GM12878 (cell line): ENCODE results near the gene FOSL1. TPM values are rescaled to one million over a fixed set of nuclear protein-coding genes. Genes with fewer than 3 reads are reported as not detected.

Experiments used
- BACH1 ChIP-seq: fragments of 450-650 bp; IDR thresholded peaks from 2 replicates; pipeline ENCODE4 v1.6.1; 2017; ENCODE audit warnings: mild to moderate bottlenecking, borderline replicate concordance
- ETV6 ChIP-seq, 2 experiments: fragments of 450-650 bp in 1 of 2; IDR thresholded peaks in 1 of 2; conservative IDR thresholded peaks in 1 of 2; 2 replicates each; pipeline ENCODE4 v1.6.1; 2014; ENCODE audit warnings: antibody characterized with exemption in 1 of 2, borderline replicate concordance in 1 of 2, low read depth in 1 of 2, mild to moderate bottlenecking in 1 of 2, moderate library complexity in 1 of 2
- JUNB ChIP-seq: IDR thresholded peaks from 2 replicates; pipeline ENCODE4 v1.6.1; 2016; ENCODE audit warnings: antibody characterized with exemption, mild to moderate bottlenecking
- KLF5 ChIP-seq: fragments of 450-650 bp; IDR thresholded peaks from 2 replicates; pipeline ENCODE4 v1.6.1; 2014; ENCODE audit warnings: mild to moderate bottlenecking; ENCODE audit not compliant: partially characterized antibody
- MEF2A ChIP-seq: IDR thresholded peaks from 2 replicates; pipeline ENCODE4 v1.6.1; 2011; ENCODE audit warnings: low read depth, mild to moderate bottlenecking, low read length, moderate library complexity; ENCODE audit not compliant: insufficient read depth
- MTA2 ChIP-seq: fragments of 450-650 bp; IDR thresholded peaks from 2 replicates; pipeline ENCODE4 v1.6.1; 2016; ENCODE audit warnings: low read depth, mild to moderate bottlenecking, moderate library complexity
- PAX8 ChIP-seq: fragments of 450-650 bp; IDR thresholded peaks from 2 replicates; pipeline ENCODE4 v1.6.1; 2017; ENCODE audit warnings: mild to moderate bottlenecking, moderate library complexity
- RAD51 ChIP-seq: fragments of 450-650 bp; IDR thresholded peaks from 2 replicates; pipeline ENCODE4 v1.6.1; 2016; ENCODE audit warnings: moderate library complexity, mild to moderate bottlenecking, inconsistent platforms
- RUNX3 ChIP-seq: IDR thresholded peaks from 2 replicates; pipeline ENCODE4 v1.6.1; 2012; ENCODE audit warnings: low read length, inconsistent platforms
- SREBF2 ChIP-seq: IDR thresholded peaks from 2 replicates; pipeline ENCODE4 v1.6.1; 2012; ENCODE audit warnings: mild to moderate bottlenecking, low read length
- STAT1 ChIP-seq: fragments of 450-650 bp; conservative IDR thresholded peaks from 2 replicates; pipeline ENCODE4 v1.6.1; 2014; ENCODE audit warnings: antibody characterized with exemption, mild to moderate bottlenecking
- STAT3 ChIP-seq: IDR thresholded peaks from 2 replicates; pipeline ENCODE4 v1.6.1; 2011; ENCODE audit warnings: low read depth, low read length, improper control_type of control experiment
- SUPT20H ChIP-seq: IDR thresholded peaks from 2 replicates; pipeline ENCODE4 v1.6.1; 2011; ENCODE audit warnings: low read depth, mild to moderate bottlenecking, low read length, moderate library complexity, borderline replicate concordance; ENCODE audit not compliant: control insufficient read depth
- TCF7 ChIP-seq: IDR thresholded peaks from 2 replicates; pipeline ENCODE4 v1.6.1; 2014; ENCODE audit warnings: antibody characterized with exemption, borderline replicate concordance
- YY1 ChIP-seq: IDR thresholded peaks from 2 replicates; pipeline ENCODE4 v1.6.1; 2011; ENCODE audit warnings: low read depth, mild to moderate bottlenecking, low read length
- polyA plus RNA-seq, 11 experiments: library from polyadenylated mRNA; depleted of rRNA in 4 of 11; unstranded in 6 of 11; stranded (reverse) in 5 of 11; fragments of >200 nt; fragmentation: Nextera tagmentation in 4 of 11; fragmentation: Illumina TruSeq in 1 of 11; extraction: Ambion mirVana in 4 of 11; extraction: Trizol in 1 of 11; gene quantifications; 1 replicate in 1 of 11; 2 replicates in 10 of 11; pipeline versions ENCODE4 v1.2.1 to v1.2.3, GENCODE V29; 2011 to 2016; ENCODE audit warnings: inconsistent platforms in 2 of 11, missing spikeins in 2 of 11, low read depth in 1 of 11
- total RNA-seq, 4 experiments: library from RNA; depleted of rRNA in 3 of 4; stranded (reverse); fragments of >200 nt in 3 of 4; fragmentation: Illumina TruSeq in 1 of 4; extraction: Trizol in 1 of 4; gene quantifications; 2 replicates each; pipeline versions ENCODE4 v1.2.1 to v1.2.3, GENCODE V29; 2013 to 2021
- TF ChIP-seq, protein P1 (sequence below): fragments of 450-650 bp; IDR thresholded peaks from 2 replicates; pipeline ENCODE4 v1.6.1; 2017; ENCODE audit warnings: mild to moderate bottlenecking
- TF ChIP-seq, protein P2 (sequence below): fragments of 450-650 bp; IDR thresholded peaks from 2 replicates; pipeline ENCODE4 v1.6.1; 2018; ENCODE audit warnings: mild to moderate bottlenecking, low read depth, moderate library complexity; ENCODE audit not compliant: partially characterized antibody
- TF ChIP-seq, protein P3 (sequence below): IDR thresholded peaks from 2 replicates; pipeline ENCODE4 v1.6.1; 2011; ENCODE audit warnings: borderline replicate concordance, low read depth, mild to moderate bottlenecking, moderate library complexity, low read length; ENCODE audit not compliant: insufficient read depth, poor library complexity, severe bottlenecking
- TF ChIP-seq, protein P4 (sequence below): IDR thresholded peaks from 2 replicates; pipeline ENCODE4 v1.6.1; 2011; ENCODE audit warnings: borderline replicate concordance, low read depth, mild to moderate bottlenecking, moderate library complexity, mixed read lengths, low read length; ENCODE audit not compliant: insufficient read depth; ENCODE audit errors: extremely low read length
- TF ChIP-seq, protein P5 (sequence below): IDR thresholded peaks from 2 replicates; pipeline ENCODE4 v1.6.1; 2012; ENCODE audit warnings: low read length, inconsistent platforms

FOSL1 gene
- total and polyA plus RNA-seq, 10 of the 15 experiments (the other 5 are each of a cell fraction or from before 2014, with no cell fraction given): 0.82 to 5.4 (median 2.1) TPM

DNA sequence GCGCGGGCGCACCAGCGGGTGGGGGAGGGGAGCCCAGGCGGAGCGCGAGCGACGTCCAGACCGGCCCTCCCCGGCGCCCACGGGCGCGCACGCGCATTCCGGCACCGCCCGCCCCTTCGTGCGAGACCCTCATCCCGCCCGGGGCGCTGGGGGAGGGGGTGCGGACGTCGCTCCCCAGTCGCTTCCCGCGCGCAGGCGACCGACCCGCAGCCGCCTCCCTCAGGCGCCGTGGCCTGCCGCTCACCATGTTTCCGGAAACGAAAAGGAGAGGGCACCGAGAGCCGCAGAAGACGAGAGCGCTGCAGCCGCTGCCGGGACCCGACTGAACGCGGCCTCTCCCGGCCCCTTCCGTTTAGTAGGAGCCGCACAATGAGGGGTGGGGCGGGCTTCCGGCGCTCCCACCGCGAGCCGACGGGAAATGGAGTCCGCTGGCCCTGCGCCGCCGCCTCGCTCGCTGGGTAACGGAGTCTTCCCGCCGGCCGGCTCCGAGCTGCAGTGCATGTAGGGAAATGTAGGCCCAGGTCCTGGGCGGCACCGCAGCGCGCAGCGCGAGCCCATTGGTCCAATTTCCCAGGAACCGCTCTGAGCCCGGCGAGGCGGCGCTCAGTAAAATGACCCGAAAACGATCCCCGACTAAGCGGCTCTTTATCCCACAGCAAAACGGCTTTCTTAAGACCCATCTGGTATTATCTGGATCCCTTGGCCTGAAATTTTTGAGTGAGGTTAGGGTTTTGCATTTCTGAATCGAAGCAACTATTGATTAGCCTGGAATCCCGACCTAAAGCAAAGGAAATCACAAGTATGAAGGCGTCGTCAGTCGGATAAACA lies 42.1 kb downstream of the FOSL1 start, which contains the start of gene CFL1 (continued):
- TF ChIP-seq MEF2A (no peak), STAT1 (peak; percentile 90; the same call in 1 of the 2 replicates), MTA2 (no peak), ETV6 (conservative IDR thresholded peaks at IDR 0.05 in 1 of 2, IDR thresholded peaks at IDR 0.05 in 1 of 2; ENCODE audit: borderline replicate concordance in 1 of 2, low read depth in 1 of 2) (0 out of 4 replicates have a peak, but pooled peaks of 1 of the 2 experiments have one; percentile 7), SUPT20H (no peak), SREBF2 (no peak; the same call in 1 of the 2 replicates), JUNB (no peak), KLF5 (peak; percentile 53), PAX8 (no peak), BACH1 (peak; percentile 90), TCF7 (no peak), RUNX3 (no peak), YY1 (peak; percentile 64; the same call in 1 of the 2 replicates), STAT3 (no peak), RAD51 (no peak)
- TF ChIP-seq, protein P1, sequence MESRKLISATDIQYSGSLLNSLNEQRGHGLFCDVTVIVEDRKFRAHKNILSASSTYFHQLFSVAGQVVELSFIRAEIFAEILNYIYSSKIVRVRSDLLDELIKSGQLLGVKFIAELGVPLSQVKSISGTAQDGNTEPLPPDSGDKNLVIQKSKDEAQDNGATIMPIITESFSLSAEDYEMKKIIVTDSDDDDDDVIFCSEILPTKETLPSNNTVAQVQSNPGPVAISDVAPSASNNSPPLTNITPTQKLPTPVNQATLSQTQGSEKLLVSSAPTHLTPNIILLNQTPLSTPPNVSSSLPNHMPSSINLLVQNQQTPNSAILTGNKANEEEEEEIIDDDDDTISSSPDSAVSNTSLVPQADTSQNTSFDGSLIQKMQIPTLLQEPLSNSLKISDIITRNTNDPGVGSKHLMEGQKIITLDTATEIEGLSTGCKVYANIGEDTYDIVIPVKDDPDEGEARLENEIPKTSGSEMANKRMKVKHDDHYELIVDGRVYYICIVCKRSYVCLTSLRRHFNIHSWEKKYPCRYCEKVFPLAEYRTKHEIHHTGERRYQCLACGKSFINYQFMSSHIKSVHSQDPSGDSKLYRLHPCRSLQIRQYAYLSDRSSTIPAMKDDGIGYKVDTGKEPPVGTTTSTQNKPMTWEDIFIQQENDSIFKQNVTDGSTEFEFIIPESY: no peak
- TF ChIP-seq, protein P2, sequence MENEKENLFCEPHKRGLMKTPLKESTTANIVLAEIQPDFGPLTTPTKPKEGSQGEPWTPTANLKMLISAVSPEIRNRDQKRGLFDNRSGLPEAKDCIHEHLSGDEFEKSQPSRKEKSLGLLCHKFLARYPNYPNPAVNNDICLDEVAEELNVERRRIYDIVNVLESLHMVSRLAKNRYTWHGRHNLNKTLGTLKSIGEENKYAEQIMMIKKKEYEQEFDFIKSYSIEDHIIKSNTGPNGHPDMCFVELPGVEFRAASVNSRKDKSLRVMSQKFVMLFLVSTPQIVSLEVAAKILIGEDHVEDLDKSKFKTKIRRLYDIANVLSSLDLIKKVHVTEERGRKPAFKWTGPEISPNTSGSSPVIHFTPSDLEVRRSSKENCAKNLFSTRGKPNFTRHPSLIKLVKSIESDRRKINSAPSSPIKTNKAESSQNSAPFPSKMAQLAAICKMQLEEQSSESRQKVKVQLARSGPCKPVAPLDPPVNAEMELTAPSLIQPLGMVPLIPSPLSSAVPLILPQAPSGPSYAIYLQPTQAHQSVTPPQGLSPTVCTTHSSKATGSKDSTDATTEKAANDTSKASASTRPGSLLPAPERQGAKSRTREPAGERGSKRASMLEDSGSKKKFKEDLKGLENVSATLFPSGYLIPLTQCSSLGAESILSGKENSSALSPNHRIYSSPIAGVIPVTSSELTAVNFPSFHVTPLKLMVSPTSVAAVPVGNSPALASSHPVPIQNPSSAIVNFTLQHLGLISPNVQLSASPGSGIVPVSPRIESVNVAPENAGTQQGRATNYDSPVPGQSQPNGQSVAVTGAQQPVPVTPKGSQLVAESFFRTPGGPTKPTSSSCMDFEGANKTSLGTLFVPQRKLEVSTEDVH: no peak
- TF ChIP-seq, protein P3, sequence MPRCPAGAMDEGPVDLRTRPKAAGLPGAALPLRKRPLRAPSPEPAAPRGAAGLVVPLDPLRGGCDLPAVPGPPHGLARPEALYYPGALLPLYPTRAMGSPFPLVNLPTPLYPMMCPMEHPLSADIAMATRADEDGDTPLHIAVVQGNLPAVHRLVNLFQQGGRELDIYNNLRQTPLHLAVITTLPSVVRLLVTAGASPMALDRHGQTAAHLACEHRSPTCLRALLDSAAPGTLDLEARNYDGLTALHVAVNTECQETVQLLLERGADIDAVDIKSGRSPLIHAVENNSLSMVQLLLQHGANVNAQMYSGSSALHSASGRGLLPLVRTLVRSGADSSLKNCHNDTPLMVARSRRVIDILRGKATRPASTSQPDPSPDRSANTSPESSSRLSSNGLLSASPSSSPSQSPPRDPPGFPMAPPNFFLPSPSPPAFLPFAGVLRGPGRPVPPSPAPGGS: no peak
- TF ChIP-seq, protein P4, sequence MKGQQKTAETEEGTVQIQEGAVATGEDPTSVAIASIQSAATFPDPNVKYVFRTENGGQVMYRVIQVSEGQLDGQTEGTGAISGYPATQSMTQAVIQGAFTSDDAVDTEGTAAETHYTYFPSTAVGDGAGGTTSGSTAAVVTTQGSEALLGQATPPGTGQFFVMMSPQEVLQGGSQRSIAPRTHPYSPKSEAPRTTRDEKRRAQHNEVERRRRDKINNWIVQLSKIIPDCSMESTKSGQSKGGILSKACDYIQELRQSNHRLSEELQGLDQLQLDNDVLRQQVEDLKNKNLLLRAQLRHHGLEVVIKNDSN: no peak
- TF ChIP-seq, protein P5, sequence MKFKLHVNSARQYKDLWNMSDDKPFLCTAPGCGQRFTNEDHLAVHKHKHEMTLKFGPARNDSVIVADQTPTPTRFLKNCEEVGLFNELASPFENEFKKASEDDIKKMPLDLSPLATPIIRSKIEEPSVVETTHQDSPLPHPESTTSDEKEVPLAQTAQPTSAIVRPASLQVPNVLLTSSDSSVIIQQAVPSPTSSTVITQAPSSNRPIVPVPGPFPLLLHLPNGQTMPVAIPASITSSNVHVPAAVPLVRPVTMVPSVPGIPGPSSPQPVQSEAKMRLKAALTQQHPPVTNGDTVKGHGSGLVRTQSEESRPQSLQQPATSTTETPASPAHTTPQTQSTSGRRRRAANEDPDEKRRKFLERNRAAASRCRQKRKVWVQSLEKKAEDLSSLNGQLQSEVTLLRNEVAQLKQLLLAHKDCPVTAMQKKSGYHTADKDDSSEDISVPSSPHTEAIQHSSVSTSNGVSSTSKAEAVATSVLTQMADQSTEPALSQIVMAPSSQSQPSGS: no peak
